ENCODE results near the gene C14orf180.

DNA sequence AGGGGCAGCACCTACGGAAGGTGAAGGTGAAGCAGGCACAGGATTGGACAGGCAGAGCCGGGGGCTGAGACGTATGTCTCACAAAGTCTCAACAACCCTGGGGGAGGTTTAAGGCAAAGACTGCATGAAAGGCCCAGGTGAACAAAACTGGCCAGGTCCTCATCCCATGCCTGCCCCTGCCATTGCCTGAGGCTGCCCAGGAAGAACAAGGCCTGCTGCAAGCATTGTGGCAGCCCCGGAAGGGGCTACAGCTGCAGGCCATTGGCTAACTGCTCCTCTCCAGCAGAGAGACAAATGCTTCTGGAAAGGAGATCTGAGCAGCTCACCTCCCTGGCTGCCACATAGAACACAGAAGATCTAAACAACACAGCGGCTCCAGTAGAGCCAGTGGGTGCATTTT is 45.4 kb downstream of the C14orf180 start:
- TF ChIP-seq, protein P1, sequence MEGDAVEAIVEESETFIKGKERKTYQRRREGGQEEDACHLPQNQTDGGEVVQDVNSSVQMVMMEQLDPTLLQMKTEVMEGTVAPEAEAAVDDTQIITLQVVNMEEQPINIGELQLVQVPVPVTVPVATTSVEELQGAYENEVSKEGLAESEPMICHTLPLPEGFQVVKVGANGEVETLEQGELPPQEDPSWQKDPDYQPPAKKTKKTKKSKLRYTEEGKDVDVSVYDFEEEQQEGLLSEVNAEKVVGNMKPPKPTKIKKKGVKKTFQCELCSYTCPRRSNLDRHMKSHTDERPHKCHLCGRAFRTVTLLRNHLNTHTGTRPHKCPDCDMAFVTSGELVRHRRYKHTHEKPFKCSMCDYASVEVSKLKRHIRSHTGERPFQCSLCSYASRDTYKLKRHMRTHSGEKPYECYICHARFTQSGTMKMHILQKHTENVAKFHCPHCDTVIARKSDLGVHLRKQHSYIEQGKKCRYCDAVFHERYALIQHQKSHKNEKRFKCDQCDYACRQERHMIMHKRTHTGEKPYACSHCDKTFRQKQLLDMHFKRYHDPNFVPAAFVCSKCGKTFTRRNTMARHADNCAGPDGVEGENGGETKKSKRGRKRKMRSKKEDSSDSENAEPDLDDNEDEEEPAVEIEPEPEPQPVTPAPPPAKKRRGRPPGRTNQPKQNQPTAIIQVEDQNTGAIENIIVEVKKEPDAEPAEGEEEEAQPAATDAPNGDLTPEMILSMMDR (conservative IDR thresholded peaks at IDR 0.05 in 1 of 2, IDR thresholded peaks at IDR 0.05 in 1 of 2; ENCODE audit: low read depth in 1 of 2, low read length in 2 of 2), result no peak
- TF ChIP-seq EZH2 (IDR thresholded peaks at IDR 0.05; ENCODE audit: low read length, missing control alignments), result no peak
